ENCODE results near the gene NELFA.

Gene NELFA

DNA sequence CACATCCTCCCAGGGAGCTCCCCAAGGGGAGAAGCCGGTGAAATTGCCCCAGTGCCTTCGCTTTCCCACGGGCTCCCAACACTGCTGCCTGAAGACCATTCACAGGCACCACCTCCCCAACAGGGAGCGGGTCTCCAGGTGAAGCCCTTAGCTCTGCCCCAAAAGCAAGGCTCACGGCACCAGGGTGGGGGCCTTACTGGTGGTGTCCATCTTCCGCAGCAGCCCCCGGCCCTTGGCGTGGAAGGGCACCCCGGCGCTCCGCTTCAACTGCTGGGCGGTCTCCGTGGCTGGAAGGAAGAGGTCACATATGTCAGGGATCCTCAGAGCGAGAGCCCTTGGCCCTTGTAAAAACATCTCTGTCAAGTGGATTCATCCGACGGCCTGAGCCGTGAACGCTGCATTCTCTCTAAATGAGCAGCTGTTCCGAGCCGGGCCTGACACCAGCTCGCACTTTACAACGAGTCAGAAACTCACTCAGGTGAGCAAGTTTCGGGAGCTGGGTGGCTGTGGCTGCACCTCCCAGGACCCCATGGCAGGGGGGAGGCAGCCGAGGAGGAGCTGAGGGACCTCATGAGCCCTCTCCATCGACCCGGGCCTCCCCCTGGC is 20.9 kb downstream of the NELFA start:
- Histone ChIP-seq H3K4me1 (ENCODE audit: control insufficient read depth, insufficient read depth, low read length) (no peaks in the 10 kb centered on the region), H3K27ac (ENCODE audit: extremely low read depth, low read depth, low read length) (no peak overlapping the region), H3K4me3 (ENCODE audit: low read depth, low read length) (no peak overlapping the region), H3K36me3 (ENCODE audit: control insufficient read depth in 2 of 2, insufficient read depth in 1 of 2, low read length in 2 of 2) (peaks cover 0 to 81% of the 10 kb centered on the region in 2 experiments; a peak in 1 of 3 replicates), H3K9me3 (ENCODE audit: control insufficient read depth, insufficient read depth, low read depth, low read length) (no peaks in the 10 kb centered on the region)
- CTCF ChIA-PET: interaction anchor here (0.6 kb wide), 1 partner anchor 75 kb away, joined by 3 read pairs; no protein-coding TSS in a partner anchor
- TF ChIP-seq ZBTB1 (tag by site-specific recombination; IDR thresholded peaks at IDR 0.05) (no peak), ZNF791 (tag by site-specific recombination; IDR thresholded peaks at IDR 0.05) (no peak), WT1 (tag by site-specific recombination; IDR thresholded peaks at IDR 0.05) (no peak), ZBTB8A (tag by site-specific recombination; IDR thresholded peaks at IDR 0.05) (no peak), ZBTB21 (tag by site-specific recombination; IDR thresholded peaks at IDR 0.05) (no peak), KLF10 (tag by site-specific recombination; IDR thresholded peaks at IDR 0.05) (no peak), ZNF560 (tag by site-specific recombination; IDR thresholded peaks at IDR 0.05; ENCODE audit: borderline replicate concordance) (no peak), ZNF623 (tag by site-specific recombination; IDR thresholded peaks at IDR 0.05) (no peak), TRIM28 (IDR thresholded peaks at IDR 0.05; ENCODE audit: borderline replicate concordance, low read length) (no peak), GLI4 (tag by site-specific recombination; IDR thresholded peaks at IDR 0.05) (no peak), ZNF391 (tag by site-specific recombination; IDR thresholded peaks at IDR 0.05; ENCODE audit: borderline replicate concordance, low read depth) (no peak)
- TF ChIP-seq, protein P1, sequence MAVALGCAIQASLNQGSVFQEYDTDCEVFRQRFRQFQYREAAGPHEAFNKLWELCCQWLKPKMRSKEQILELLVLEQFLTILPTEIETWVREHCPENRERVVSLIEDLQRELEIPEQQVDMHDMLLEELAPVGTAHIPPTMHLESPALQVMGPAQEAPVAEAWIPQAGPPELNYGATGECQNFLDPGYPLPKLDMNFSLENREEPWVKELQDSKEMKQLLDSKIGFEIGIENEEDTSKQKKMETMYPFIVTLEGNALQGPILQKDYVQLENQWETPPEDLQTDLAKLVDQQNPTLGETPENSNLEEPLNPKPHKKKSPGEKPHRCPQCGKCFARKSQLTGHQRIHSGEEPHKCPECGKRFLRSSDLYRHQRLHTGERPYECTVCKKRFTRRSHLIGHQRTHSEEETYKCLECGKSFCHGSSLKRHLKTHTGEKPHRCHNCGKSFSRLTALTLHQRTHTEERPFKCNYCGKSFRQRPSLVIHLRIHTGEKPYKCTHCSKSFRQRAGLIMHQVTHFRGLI (tag by site-specific recombination; IDR thresholded peaks at IDR 0.05): no peak
- POLR2A ChIA-PET: no interaction called here

DNA sequence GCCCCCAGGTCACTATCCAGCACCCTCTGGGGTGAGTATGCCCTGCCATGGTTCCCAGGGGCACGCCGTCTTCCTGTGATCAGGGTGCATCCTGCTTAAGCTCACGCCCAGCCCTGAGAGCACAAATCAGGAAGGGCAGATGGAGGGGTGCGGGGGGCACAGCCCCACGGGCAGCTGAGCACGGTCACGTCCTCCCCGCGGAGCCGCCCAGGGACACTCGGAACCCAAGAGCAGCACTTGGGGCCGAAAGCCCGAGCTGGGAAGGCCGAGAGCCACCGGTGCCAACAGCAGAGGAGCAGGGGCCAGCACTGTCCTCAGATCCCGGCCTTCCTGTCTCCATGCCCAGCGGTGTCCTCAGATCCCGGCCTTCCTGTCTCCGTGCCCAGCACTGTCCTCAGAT is 21.5 kb downstream of the NELFA start:
- no peak overlapping the region for H3K27ac ChIP-seq (ENCODE audit: extremely low read depth, low read depth, low read length)
- ChIA-PET CTCF (no interaction called here), POLR2A (no interaction called here)
- TF ChIP-seq ZNF677 (tag by site-specific recombination; IDR thresholded peaks at IDR 0.05) (no peak), ZNF175 (tag by site-specific recombination; IDR thresholded peaks at IDR 0.05) (no peak), GLI2 (tag by site-specific recombination; IDR thresholded peaks at IDR 0.05; ENCODE audit: borderline replicate concordance, low read depth) (no peak), ZNF621 (tag by site-specific recombination; IDR thresholded peaks at IDR 0.05) (no peak), ZBTB20 (tag by site-specific recombination; IDR thresholded peaks at IDR 0.05) (no peak), ZNF341 (tag by site-specific recombination; IDR thresholded peaks at IDR 0.05; ENCODE audit: low read depth) (no peak), ZNF560 (tag by site-specific recombination; IDR thresholded peaks at IDR 0.05; ENCODE audit: borderline replicate concordance) (no peak), RBAK (tag by site-specific recombination; IDR thresholded peaks at IDR 0.05) (no peak), ZNF837 (tag by site-specific recombination; IDR thresholded peaks at IDR 0.05) (no peak), ZNF146 (tag by site-specific recombination; IDR thresholded peaks at IDR 0.05) (no peak)
- TF ChIP-seq, protein P2, sequence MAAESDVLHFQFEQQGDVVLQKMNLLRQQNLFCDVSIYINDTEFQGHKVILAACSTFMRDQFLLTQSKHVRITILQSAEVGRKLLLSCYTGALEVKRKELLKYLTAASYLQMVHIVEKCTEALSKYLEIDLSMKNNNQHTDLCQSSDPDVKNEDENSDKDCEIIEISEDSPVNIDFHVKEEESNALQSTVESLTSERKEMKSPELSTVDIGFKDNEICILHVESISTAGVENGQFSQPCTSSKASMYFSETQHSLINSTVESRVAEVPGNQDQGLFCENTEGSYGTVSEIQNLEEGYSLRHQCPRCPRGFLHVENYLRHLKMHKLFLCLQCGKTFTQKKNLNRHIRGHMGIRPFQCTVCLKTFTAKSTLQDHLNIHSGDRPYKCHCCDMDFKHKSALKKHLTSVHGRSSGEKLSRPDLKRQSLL (tag by site-specific recombination; IDR thresholded peaks at IDR 0.05): no peak
- TF ChIP-seq, protein P3, sequence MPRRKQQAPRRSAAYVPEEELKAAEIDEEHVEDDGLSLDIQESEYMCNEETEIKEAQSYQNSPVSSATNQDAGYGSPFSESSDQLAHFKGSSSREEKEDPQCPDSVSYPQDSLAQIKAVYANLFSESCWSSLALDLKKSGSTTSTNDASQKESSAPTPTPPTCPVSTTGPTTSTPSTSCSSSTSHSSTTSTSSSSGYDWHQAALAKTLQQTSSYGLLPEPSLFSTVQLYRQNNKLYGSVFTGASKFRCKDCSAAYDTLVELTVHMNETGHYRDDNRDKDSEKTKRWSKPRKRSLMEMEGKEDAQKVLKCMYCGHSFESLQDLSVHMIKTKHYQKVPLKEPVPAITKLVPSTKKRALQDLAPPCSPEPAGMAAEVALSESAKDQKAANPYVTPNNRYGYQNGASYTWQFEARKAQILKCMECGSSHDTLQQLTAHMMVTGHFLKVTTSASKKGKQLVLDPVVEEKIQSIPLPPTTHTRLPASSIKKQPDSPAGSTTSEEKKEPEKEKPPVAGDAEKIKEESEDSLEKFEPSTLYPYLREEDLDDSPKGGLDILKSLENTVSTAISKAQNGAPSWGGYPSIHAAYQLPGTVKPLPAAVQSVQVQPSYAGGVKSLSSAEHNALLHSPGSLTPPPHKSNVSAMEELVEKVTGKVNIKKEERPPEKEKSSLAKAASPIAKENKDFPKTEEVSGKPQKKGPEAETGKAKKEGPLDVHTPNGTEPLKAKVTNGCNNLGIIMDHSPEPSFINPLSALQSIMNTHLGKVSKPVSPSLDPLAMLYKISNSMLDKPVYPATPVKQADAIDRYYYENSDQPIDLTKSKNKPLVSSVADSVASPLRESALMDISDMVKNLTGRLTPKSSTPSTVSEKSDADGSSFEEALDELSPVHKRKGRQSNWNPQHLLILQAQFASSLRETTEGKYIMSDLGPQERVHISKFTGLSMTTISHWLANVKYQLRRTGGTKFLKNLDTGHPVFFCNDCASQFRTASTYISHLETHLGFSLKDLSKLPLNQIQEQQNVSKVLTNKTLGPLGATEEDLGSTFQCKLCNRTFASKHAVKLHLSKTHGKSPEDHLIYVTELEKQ (tag by site-specific recombination; IDR thresholded peaks at IDR 0.05; ENCODE audit: borderline replicate concordance): no peak
- TF ChIP-seq, protein P4, sequence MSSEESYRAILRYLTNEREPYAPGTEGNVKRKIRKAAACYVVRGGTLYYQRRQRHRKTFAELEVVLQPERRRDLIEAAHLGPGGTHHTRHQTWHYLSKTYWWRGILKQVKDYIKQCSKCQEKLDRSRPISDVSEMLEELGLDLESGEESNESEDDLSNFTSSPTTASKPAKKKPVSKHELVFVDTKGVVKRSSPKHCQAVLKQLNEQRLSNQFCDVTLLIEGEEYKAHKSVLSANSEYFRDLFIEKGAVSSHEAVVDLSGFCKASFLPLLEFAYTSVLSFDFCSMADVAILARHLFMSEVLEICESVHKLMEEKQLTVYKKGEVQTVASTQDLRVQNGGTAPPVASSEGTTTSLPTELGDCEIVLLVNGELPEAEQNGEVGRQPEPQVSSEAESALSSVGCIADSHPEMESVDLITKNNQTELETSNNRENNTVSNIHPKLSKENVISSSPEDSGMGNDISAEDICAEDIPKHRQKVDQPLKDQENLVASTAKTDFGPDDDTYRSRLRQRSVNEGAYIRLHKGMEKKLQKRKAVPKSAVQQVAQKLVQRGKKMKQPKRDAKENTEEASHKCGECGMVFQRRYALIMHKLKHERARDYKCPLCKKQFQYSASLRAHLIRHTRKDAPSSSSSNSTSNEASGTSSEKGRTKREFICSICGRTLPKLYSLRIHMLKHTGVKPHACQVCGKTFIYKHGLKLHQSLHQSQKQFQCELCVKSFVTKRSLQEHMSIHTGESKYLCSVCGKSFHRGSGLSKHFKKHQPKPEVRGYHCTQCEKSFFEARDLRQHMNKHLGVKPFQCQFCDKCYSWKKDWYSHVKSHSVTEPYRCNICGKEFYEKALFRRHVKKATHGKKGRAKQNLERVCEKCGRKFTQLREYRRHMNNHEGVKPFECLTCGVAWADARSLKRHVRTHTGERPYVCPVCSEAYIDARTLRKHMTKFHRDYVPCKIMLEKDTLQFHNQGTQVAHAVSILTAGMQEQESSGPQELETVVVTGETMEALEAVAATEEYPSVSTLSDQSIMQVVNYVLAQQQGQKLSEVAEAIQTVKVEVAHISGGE (tag by site-specific recombination; conservative IDR thresholded peaks at IDR 0.05; ENCODE audit: low read depth): no peak
- H3K4me3 ChIP-seq (ENCODE audit: low read depth, low read length): no peak overlapping the region
- no peaks in the 10 kb centered on the region for H3K4me1 ChIP-seq (ENCODE audit: control insufficient read depth, insufficient read depth, low read length)
- no peaks in the 10 kb centered on the region for H3K9me3 ChIP-seq (ENCODE audit: control insufficient read depth, insufficient read depth, low read depth, low read length)
- H3K36me3 ChIP-seq (ENCODE audit: control insufficient read depth in 2 of 2, insufficient read depth in 1 of 2, low read length in 2 of 2): peaks cover 0 to 86% of the 10 kb centered on the region in 2 experiments; a peak in 1 of 3 replicates

Measured in HEK293 (cell line).